ENCODE measurements around the gene NTN5. TPM values are rescaled to one million over a fixed set of nuclear protein-coding genes. Genes with fewer than 3 reads are reported as not detected.

Gene NTN5
- total and polyA plus RNA-seq, 8 donors = 0.29 to 1.4 (median 0.95) TPM

- no peak for DNase-seq
- TF ChIP-seq CTCF (IDR thresholded peaks at IDR 0.05) = no peak
- ATAC-seq = no peak
- Histone ChIP-seq H3K4me3 (peak overlapping the region; percentile 37 to 68), H3K27ac (peak overlapping the region; percentile 78 to 79), H3K27me3 (no peaks in the 10 kb centered on the region), H3K4me1 (peaks cover 11 to 36% of the 10 kb centered on the region in 2 donors), H3K9me3 (peaks cover 0 to 5% of the 10 kb centered on the region in 2 donors), H3K36me3 (no peaks in the 10 kb centered on the region)
- intact Hi-C loops (cut with DNase I) = no loop called here
These were observed 42.2 kb upstream of the NTN5 start for GRCh38 chr19:48714759-48715675.

GRCh38 chr19:48713864-48714755 lies 41.3 kb upstream of the NTN5 start:
- peak overlapping the region; percentile 68 to 71 for H3K4me3 ChIP-seq
- no peaks in the 10 kb centered on the region for H3K36me3 ChIP-seq
- TF ChIP-seq CTCF (IDR thresholded peaks at IDR 0.05) = no peak
- peak; percentile 98 to 100 (median 98) for DNase-seq
- intact Hi-C loops (cut with DNase I) = no loop called here
- peaks cover 0 to 5% of the 10 kb centered on the region in 2 donors for H3K9me3 ChIP-seq
- H3K4me1 ChIP-seq = peaks cover 11 to 36% of the 10 kb centered on the region in 2 donors
- peak overlapping the region; percentile 78 to 79 for H3K27ac ChIP-seq
- peak; percentile 93 for ATAC-seq
- no peaks in the 10 kb centered on the region for H3K27me3 ChIP-seq

- DNase-seq (no peak), ATAC-seq (no peak)
- intact Hi-C loops (cut with DNase I) = no loop called here
- Histone ChIP-seq H3K4me1 (peaks cover 11 to 36% of the 10 kb centered on the region in 2 donors), H3K9me3 (peaks cover 0 to 5% of the 10 kb centered on the region in 2 donors), H3K4me3 (peak overlapping the region; percentile 68 to 71), H3K27me3 (no peaks in the 10 kb centered on the region), H3K36me3 (no peaks in the 10 kb centered on the region), H3K27ac (peak overlapping the region; percentile 33 to 79)
- no peak for TF ChIP-seq CTCF (IDR thresholded peaks at IDR 0.05)
These were observed 40.4 kb upstream of the NTN5 start for GRCh38 chr19:48713041-48713863.

- no peak overlapping the region for H3K27ac ChIP-seq
- no peaks in the 10 kb centered on the region for H3K27me3 ChIP-seq
- no peak for TF ChIP-seq CTCF (IDR thresholded peaks at IDR 0.05)
- DNase-seq (no peak), ATAC-seq (no peak)
- H3K4me1 ChIP-seq = peaks cover 9 to 26% of the 10 kb centered on the region in 2 donors
- H3K9me3 ChIP-seq = peaks cover 0 to 5% of the 10 kb centered on the region in 2 donors
- intact Hi-C loops (cut with DNase I) = no loop called here
- H3K4me3 ChIP-seq = no peak overlapping the region
- no peaks in the 10 kb centered on the region for H3K36me3 ChIP-seq
These were observed 38.4 kb upstream of the NTN5 start for GRCh38 chr19:48711106-48711662.
